ENCODE results near the gene IER5.
"Not testable (repeated sequence)": the region's sequence is repeated elsewhere in the genome, so short reads cannot be mapped to it uniquely, and the experiment has no call there.

The IER5 gene

DNA sequence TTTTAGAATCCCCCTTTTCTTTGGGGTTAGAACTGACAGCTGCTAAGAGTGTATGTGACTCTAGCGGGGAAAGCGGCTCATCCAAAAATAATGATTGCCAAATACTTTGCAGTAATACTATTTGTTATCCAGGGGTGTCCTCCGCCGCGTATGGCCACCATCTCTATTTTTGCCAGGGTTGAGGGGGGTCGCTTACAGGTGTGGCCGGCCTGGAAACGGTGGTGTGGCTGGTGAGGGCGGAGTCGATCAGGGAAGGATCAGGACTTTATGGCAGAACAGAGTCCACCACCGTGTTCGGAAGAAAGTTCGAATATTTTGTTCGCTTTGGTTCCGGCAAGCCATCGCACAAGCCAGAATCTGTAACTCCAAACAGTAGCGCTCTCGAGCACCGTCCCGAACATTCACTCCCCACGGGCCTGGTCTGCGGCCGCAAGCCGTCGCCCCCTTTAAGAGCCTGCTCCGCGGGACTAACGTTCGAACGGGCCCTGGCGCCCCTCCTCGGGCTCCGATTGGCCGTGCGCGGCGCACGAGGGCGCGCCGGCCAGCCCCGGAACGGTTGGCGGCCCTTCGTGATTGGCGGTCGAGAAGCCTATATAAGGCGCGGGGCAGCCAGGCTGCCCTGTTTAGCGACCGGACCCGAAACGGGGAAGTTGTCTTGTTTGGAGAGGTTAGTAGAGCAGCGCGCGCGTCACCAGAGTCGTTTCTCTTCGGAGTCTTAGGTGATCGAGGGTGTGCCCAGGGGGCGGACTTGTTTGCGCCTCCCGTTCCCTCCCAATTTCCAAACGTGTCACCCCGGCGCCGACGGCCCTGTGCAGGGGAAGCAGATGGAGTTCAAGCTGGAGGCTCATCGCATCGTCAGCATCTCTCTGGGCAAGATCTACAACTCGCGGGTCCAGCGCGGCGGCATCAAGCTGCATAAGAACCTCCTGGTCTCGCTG lies at the start of gene IER5:
Gene IER5 (plus strand): TSS at position 622 of the 938 bp plus-strand sequence. CDS start 203 bp downstream, at position 825.
- DNase-seq, result peak; percentile 97

DNA sequence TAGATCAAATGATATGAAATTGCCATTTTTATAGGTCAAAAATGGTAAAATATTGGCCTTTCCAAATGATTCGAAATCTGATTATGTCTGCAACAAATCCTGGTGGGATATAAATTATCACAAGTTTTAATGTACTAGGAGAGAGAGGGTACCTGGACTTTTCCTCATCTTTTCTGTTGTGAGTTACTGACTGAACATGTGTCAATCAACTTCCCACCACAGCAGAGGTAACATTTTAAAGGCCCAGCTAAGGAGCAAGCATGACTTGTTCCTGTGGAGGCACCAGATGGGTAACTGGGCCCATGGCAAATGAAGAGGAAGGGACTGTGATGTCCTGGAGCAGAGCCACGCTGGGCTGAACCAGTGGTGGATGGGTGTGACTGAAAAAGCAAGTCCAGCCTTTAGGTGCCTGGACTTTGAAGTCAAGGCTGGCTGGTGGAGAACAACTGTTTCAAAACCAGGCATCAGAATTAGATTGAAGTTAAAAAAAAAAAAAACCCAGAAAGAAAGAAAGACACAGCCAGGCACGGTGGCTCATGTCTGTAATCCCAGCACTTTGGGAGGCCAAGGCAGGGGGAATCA lies 48.1 kb upstream of the IER5 start:
- DNase-seq, result no peak

DNA sequence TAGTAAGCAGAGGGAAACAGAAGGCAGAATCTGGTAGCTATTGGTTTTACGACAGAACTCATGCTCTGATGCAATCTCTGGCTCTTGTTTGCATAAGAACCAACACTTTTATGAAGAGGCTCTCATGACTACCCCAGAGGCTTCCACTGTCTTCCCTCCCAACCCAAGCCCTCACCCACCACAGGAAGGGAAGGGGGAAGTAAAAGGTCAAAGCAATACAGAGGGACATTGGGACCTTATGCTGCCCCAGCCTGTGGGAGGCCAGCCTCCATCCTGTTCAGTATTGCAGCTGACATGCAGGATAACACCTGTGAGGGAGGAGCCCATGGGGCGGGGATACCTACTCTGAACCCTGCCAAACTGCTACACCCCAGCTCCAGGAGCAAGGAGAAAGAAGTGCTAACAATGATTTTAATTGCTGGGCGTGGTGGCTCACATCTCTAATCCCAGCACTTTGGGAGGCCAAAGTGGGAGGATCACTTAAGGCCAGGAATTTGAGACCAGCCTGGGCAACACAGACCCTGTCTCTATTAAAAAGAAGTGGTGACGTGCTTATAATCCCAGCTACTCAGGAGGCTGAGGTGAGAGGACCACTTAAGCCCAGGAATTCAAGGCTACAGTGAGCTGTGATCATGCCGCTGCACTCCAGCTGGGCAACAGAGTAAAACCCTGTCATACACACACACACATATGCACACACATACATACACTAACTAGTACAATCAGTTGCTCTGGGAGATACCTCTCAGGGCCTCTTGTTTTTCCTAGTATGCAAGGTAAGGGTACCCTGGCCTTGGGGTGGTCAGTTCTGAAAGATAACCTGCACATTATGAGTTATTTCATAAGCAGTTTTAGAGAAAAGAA lies 45.2 kb upstream of the IER5 start:
- DNase-seq, result no peak

DNA sequence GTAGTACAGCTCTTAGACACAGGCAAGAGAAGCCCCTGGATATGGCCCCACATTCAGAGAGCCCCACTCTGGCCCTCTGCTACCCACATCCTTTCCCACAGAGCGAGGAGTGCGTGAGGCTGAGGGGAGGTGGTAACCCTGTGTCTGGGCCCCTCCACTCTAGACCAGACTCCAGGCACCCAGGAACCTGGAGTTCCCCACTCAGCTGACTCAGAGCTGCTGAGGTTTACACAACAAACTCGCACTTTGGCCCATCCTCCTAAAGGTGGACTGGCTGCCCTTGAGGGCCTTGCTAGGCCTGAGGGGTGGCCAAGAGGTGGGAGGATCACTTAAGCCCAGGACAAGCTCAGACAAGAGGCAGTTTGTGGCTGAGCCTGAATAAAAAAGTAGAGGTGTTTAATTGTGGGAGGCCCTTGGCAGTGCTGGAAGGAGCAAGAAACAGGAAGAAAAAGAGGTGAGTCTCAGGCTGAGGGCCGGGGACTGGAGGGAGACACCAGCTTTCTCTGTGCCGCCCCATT lies 44.0 kb upstream of the IER5 start:
- no peak for DNase-seq

DNA sequence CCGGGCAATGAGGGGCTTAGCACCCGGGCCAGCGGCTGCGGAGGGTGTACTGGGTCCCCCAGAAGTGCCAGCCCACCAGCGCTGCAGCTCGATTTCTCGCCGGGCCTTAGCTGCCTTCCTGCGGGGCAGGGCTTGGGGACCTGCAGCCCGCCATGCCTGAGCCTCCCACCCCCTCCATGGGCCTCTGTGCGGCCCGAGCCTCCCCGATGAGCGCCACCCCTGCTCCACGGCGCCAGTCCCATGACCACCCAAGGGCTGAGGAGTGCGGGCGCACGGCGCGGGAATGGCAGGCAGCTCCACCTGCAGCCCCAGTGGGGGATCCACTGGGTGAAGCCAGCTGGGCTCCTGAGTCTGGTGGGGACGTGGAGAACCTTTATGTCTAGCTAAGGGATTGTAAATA lies 42.6 kb upstream of the IER5 start:
- not testable (repeated sequence) for DNase-seq

DNA sequence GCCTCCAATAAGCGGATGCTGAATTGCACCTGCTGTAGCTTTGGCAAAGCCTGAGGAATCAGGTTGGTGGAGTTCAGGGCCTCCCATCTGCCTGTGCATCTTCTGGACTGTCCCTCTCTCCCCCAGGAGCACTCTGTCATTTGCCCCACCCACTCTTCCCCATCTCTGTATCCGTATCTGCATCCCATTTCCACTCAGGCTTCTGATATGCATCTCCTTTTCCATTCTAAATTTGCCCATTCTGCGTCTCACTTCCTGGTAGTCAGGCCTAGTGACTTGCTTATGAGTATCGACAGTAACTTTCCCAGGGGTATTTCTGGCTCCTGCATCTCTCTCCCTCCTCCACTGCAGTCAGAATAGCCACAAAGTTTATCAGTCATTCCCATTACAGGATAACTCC lies 39.1 kb upstream of the IER5 start:
- no peak for DNase-seq

DNA sequence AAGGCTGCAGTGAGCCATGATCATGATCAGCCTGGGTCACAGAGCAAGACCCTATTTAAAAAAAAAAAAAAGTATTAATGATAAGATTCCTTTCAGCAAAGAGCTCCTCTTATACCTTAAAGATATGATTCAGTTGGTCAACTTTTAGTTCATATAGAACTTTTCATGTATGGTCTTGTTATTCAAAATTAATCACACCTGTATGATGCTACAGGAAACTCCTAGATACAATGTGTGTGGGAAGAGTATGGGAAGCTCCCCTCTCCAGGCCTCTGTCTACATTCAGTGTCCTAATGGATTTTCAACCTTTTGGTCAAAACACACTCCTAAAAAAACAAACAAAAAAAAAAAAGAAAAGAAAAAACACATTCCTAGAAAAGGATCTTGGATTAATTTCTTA lies 37.6 kb upstream of the IER5 start:
- no peak for DNase-seq

DNA sequence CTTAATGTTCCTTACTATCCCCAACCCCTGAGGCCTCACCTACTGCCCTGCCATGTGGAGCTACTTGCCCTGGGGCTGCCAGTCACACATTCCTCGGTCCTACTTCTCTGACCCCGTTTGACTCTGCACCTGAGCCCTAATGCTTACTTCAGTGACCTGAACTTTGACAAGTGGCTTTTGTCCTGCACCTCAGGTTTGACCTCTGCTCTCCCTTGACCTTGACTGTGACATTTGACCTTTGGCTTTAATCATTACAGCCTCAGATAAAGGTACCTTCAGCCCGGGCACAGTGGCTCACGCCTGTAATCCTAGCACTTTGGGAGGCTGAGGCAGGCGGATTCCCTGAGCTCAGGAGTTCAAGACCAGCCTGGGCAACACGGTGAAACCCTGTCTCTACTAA lies 31.9 kb upstream of the IER5 start:
- DNase-seq, result no peak

DNA sequence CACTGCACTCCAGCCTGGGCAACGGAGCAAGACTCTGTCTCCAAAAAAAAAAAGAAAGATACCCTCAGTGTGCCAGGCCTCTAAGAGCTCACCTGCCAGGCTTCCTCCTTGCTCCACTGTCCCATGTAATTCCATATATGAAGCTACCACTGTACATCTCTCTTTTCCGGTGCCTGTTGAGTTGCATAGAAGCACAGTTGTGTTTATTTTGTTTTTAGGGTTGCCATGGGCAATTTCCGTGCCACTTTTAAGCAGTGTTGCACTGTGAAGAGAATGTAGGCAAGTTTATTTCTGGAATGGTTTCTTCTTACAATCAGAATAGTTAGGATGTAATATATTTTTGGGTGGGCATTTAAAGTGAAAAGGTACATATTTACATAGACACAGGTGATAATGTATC lies 31.4 kb upstream of the IER5 start:
- DNase-seq, result no peak

DNA sequence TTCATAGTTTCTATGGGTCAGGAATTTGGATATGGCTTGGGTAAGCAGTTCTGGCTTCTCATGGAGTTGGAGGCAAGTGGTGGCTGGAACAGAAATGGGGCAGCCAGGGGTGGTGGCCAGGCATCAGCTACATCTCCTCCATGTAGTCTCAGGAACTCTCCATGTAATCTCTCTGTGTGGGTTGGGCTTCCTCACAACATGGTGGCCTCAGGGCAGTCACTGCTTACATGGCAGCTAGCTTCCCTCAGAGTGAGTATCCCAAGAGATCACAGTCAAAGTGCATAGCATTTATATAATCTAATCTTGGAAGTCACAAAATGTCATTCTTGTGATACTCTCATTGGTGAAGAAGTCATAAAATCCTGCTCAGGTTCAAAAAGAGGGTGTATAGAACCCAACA lies 29.1 kb upstream of the IER5 start:
- DNase-seq, result no peak

DNA sequence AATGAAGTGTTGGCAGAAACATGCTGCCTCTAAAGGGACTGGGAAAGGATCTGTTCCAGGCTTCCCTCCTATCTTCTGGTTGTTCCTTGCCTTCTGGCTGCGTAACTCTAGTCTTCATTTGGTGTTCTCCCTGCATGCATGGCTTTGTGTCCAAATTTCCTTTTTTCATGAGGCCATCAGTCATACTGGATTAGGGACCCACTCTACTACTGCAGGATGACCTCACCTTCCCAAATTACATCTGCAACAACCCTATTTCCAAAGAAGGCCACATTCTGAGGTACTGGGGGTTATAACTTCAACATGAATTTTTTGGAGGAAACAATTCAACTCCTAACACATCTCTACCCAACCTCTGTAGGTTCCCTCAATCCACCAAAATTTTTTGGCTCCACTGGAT lies 28.4 kb upstream of the IER5 start:
- DNase-seq, result no peak

DNA sequence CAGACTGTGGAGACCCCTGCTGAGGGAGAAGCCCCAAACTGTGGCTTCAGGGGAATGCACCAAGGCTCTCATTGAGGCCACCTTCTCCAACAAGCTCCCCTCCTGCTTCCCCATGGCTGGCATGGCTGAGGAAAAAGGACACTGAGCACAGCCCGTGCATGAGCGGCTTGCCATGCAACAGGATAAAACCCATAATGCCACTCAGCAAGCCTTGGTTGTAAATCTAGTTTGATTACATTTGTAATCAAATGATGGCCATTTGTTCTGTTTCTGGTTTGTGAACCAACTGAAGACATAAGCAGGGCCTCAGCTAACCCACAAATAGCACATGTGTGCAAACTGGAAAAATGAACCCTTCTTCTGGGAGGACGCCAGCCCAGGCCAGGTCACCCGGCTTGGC lies 27.6 kb upstream of the IER5 start:
- DNase-seq, result not testable (repeated sequence)

DNA sequence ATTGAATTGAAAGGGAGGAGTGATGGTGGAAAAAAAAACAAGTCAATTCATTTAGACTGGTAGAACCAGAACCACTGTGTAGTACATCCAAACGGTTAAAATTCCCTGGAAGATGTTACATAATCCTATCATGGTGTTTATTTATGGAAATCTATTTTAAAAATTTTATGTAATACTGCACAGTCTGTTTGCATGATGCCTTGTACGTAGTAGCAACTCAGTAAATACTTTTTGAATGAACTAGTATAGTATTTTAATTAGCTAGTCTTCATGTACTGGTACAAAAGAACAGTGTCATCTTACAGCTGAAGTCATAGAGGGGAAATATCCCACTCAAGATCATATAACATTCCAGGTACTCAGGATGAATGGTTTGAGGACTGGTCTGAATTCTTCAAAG lies 27.0 kb upstream of the IER5 start:
- DNase-seq, result no peak

DNA sequence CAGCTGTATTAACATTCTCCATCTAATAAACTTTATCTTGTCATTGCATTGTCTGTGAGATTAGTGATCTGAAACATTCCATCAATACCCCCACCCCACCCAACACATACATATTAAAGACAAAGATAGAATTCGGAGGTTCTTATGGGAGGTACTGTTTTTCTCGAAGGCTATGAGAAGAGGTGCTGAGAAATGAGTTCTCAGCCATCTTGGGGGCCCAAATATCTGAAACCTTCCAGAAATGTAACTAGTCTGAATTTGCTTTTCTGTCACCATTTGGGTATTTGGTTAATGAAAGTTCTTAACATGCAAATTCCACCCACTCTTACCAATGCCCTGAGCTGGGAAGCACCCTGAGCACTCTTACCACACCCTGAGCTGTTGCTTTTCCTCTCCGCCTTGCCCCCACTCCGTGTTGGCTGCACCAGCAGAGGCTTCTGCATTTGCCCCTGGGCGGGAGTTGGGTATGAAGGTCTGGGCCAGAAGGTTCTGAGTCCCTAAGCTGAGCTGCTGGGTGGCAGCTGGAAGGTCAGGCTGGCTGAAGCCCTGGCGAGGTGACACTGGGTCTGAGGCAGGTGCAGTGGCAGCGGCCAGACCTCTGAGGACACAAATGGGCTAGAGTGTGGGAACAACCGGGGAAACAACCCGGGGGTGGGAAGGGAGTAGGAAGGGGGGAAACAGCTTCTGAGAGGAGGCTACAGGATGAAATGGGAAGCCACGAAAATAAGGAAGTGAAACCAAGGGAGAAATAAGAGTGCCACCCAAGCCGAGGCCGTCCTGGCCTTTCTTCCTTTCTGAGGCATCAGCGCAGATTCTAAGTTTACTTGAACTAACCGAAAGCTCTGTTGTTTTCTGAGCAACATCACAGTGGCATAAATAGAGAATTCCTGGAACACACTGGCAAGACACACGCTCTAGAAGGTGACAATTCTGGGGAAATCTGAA lies 26.3 kb upstream of the IER5 start:
- no peak for DNase-seq

DNA sequence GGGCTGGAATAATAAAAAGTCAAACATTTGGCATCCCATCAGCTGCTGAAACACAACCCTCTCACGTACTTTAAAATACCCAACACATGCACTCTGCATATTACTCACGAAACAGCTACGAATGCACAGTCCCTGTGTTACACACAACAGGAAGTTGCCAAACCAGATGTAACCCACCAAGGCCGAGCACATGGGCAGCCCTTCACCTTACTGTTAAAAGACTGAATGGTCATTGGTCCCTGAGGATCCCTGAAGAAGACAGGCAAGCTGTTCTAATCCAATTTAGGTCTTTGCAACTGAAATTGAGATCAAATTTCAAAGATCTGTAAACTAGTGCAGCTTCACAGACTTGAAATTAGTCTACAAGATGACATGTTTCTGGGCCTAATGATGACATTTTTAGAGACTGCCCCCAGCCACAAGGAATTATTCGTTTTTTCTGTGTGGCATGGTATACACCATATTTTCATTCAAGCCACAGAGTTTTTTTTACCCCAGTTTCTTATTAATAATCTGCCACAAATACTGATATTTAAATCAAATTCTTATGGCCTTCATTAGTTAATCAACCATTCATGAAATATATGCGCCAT lies 25.6 kb upstream of the IER5 start:
- peak; percentile 69 for DNase-seq

DNA sequence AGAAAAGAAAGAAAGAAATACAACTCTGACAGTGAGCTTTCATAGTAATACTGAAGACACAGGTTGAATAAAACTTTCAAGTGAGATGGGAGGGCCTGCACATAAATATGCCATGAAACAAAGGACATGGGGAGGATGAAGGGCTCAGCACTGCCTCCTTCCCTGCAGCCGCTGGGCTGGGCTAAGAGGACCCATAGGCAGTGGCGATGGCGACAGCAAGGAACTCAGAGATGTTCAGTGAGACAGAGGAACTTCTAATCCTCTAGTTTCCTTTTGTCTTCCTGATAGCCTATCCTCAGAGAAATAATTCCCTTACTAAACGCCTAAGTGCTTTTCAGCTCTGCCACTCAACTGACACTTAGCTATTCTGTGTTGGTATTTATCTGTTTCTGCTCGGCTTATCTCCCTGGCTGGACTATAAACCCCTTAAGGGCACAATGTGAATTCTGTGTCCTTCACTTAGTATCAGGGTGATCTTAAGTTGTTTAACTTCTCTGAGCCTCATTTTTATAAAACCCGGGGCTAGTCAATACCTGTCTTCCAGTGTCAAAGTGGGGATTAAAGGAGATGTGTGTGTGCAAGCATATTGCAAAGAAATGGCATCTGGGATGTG lies 24.4 kb upstream of the IER5 start:
- no peak for DNase-seq

DNA sequence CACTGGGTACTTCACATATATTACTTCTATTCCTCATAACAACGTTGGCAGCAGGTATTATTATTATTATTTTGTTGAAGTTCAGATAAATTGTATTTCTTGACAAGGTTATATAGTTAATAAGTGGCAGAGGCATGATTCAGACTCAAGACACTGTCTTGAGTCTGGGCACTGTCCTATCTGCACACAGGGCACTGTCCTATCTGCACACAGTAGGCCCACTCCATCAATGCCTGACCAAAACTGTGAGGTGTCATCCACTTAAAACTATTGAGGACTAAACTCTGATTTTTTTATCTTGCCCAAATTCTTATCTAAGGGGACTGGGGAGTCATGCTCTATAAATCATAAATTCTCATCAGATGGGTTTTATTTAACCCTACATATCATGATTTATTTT lies 23.8 kb upstream of the IER5 start:
- no peak for DNase-seq

DNA sequence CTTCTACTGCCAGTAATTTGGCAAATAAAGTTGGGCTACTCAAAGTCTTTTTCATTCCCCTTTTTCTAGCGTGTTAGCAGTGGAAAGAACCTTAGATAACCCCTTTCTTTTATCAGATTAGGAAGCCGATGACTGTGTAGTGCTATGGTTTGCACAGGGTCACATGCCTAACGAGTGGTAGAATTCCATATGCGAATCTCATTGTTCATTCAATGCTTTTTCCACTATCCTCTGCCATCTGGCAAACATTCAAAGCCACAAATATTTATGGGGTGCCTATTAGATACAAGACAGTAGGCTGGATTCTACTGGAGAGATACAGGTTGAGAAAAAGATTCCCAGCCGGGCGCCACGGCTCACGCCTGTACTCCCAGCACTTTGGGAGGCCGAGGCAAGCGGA lies 14.9 kb upstream of the IER5 start:
- peak; percentile 96 for DNase-seq

DNA sequence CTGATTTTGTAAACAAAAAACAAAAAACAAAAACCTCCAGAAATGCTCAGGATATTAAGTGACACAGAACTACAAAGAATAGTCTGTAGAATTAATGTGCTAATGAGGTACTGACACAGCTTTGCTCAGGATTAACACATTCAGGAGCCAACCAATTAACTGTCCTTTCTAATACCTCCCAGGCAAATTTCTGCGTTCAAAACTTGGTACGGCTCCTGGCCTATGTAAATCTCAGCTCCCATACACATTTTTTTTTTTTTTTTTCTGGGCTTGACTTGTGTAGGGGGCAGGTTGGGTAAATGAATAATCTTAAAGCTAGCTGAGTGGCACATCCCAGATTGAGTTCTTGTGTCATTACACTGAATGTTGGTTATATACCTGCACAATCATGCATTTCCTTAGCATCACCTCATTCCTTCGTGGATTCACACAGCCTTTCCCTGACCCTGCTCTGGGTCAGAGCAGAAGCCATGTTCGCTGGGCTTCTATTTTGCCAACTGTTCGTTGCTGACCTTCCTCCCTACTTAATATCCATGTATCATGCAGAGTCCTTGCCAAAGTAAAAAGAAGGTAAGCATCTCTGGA lies 12.6 kb upstream of the IER5 start:
- DNase-seq, result no peak

DNA sequence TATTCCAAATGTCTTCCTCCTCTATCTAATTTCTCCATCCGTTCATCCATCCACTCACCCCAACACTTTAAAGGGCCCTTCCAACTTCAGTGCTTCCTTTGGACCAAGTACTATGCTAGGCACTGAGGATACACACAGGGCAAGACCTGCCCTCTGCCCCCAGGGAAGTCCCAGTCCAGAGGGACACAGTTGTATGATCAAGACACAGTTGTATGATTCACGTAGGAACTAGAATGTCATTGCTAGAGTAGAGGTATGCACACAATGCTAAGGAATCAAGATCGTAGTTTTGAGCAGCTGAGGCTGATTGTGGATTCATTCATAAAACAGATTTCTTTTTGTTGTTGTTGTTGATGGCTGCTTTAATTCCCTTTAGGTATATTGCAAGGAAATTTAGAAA lies 11.6 kb upstream of the IER5 start:
- no peak for DNase-seq

Measured in fibroblast of skin of right biceps (primary cell).